Posterior vena cava (tissue), 2 donors: ENCODE measurements around the gene USP15. TPM values are rescaled to one million over a fixed set of nuclear protein-coding genes. Genes with fewer than 3 reads are reported as not detected.

Experiments
- DNase-seq: peaks from one replicate; pipeline ENCODE4 v3.0.0-alpha.2; 2020; ENCODE audit warnings: low spot score
- intact Hi-C, 2 donors: fragments of 100-400 bp; cut with DNase I; formaldehyde crosslinking; loops; one replicate each; pipeline versions ENCODE4 v1.14.1 to v1.14.2; 2022 to 2023
- total RNA-seq, 2 donors: library from RNA; stranded (reverse); fragmentation: NEBNext Ultra II Directional; extraction: Animal tissue kit (Norgen Biotek cat#: 25700); gene quantifications; one replicate each; pipeline ENCODE4 v1.2.1, GENCODE V29; 2021
- donor health status: DM: yes; HTN: yes; CAD: no.
- donor health status: DM: yes; HTN: yes; CAD: no.

Gene USP15
- total RNA-seq, 2 donors from 2014 or later, result 75.9 to 79.7 TPM

DNA sequence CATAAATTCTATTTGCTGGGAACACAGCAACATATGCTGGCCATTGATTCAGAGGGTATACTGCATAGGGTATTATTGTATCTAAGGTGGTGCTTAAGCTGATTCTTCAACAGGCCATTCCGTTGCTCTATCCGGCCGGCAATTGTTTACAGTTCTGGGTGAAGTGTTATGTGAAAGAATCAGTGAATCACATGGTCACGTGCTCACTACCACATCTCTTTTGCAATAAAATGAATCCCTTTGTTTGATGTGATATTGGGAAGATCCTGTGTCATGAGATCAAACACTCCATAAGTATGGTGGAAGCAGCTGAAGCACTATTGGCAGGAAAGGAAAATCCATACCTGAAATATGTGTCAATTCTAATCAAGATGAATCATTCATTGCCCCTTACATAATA is 7.6 kb upstream of the USP15 start:
- DNase-seq, result no peak
- intact Hi-C loops, result no loop called here

DNA sequence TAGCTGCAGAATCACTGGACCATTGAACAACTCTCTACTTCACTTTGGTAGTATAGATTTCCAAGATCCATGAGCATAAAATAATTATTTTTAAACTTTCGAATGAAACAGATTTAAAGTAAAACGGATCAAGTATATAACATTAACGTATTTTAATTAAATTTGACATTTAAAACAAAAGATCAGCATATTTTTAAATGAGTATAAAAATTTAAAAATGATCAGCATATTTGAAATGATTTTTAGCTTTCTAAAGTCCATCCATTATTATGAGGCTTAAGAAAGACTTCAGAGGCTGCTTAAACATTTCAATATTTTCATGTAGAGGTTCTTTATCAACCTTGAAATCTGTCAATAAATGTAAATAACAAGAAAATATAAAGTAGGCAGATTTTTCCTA is 5.2 kb upstream of the USP15 start:
- intact Hi-C loops, result no loop called here
- no peak for DNase-seq

GRCh38 chr12:62256408-62257096 is 3.7 kb upstream of the USP15 start:
- intact Hi-C loops, result no loop called here
- DNase-seq, result no peak

- intact Hi-C loops, result no loop called here
- no peak for DNase-seq
Measured at GRCh38 chr12:62258231-62258630, 2.0 kb upstream of the USP15 start.

DNA sequence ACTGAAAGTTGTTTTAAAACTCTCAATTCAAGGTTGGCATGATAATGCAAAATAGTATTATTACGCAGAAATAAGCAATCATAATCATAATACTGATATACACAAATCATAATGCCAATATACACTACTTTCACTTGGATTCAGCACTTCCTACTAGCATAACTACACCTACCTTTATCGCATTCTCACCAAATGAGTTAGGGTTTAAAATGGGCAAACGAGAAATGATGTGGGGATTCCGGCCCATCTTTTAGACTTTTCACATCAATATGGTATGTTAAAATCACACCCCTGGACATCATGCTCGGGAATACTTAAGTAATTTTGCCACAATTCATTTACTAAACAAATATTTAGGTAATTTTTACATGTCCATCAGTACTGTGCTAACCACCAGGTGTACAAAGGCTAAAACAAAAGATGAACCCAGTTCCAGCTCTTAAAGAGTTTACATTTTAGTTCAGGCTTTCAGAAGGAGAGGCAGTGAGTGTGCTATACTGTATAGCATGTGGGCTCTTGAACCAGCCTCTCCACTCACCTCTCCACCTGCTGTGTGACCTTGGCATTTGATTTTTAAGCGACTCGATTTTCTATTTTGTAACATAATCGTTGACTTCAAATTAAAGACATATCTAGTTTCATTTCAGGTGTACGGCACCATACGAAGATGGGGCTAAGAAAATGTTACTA is 1.1 kb upstream of the USP15 start:
- intact Hi-C loops, result no loop called here
- no peak for DNase-seq

DNA sequence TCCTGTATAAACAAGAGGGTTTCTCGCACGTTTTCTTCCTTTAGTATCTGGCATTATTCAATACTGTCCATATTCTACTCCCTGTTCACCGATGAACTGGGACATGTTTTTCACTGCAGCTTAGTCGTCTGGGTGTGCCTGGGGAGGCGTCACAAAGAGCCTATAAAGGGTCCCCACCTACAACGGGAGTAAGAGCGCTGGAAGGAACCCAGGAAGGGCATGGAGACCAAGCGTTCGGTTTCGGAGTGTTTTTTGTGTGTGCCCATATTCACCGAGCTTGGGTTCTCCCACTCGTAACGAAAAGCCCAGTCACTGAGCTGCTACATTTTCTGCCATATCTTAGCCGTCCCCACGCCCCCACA is 592 bp upstream of the USP15 start:
- no peak for DNase-seq
- intact Hi-C loops, result no loop called here

DNA sequence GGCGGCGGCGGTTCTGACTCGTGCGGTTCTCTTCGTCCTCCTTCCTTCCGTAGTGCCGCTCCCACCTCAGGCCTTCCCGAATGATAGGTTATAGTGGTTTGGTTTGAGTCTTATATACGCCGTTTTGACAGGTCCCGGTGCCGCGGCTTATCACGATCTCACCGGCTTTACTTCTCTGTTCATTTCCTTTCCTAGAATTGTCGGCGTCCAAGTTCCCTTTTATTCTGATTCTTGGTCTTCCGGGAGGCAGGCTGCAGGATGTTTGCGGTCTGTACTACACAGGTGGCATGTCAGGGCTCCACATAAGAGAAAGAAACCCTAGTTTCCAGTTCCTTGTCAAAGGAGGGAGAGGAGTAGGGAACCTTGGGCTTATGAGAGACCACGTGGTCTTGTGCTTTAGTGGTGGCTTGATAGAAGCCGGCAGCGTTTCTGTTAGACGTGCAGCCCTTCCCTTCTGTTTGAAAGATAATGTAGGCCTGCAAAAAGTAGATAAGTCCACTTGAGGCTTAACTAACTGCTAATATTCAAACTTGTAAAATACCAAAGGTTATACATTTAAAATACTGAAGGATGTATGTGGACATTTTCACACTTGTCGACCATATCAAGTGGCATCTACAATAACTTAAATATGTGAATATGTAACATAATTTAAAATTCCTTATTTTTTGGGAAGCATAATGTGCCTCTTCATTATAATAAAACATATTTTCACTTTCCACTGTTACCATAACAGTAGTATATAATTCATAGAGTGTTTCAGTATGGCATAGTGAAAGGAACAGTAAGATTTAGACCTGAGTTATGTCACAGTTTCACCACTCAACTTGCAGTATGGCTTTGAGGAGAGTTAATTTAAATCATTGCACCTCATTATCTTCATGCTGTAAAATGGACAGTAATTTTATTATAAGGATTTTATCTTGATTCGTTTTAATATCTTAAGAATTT is 804 bp downstream of the USP15 start:
- no peak for DNase-seq
- intact Hi-C loops, result loop anchor here in 1 of 2 donors (10.0 kb wide), 1 partner anchor 94 kb away; no protein-coding TSS in a partner anchor

DNA sequence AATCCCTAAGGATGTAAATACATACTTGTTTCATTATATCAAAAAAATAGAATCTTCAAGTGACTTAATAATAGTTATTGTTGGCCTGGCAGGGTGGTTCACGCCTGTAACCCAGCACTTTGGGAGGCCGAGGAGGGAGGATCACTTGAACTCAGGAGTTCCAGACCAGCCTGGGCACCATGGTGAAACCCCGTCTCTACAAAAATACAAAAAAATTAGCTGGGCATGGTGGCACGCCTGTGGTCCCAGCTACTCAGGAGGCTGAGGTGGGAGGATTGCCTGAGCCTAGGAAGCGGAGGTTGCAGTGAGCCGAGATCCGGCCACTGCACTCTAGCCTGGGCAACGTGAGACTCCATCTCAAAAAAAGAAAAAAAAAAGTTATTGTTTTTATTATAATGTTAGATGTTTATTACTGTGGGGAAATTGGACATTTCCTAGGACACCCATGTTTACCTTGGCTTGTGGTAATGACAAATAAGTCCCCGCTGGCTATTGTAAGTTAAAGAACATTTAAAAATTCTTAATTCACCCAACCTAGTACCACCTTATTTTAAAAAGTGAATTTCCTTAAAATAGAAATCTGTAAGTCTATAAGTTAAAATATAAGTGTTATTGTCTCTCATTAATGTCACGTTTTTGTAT is 1.8 kb downstream of the USP15 start:
- intact Hi-C loops, result loop anchor here in 1 of 2 donors (10.0 kb wide), 1 partner anchor 93 kb away; no protein-coding TSS in a partner anchor

GRCh38 chr12:62263232-62263631 is 3.0 kb downstream of the USP15 start:
- no peak for DNase-seq
- intact Hi-C loops, result loop anchor here in 1 of 2 donors (10.0 kb wide), 1 partner anchor 92 kb away; no protein-coding TSS in a partner anchor

More for the DNA sequence above, 1.8 kb downstream of the USP15 start:
- no peak for DNase-seq

GRCh38 chr12:62263966-62264365 is 3.8 kb downstream of the USP15 start:
- intact Hi-C loops, result loop anchor here in 1 of 2 donors (10.0 kb wide), 1 partner anchor 91 kb away; no protein-coding TSS in a partner anchor
- DNase-seq, result no peak

GRCh38 chr12:62264706-62265105 is 4.5 kb downstream of the USP15 start:
- DNase-seq, result no peak
- intact Hi-C loops, result loop anchor here in 1 of 2 donors (10.0 kb wide), 1 partner anchor 90 kb away; no protein-coding TSS in a partner anchor

- no peak for DNase-seq
- intact Hi-C loops, result loop anchor here in 1 of 2 donors (10.0 kb wide), 1 partner anchor 89 kb away; no protein-coding TSS in a partner anchor
Measured at GRCh38 chr12:62265511-62265910, 5.3 kb downstream of the USP15 start.

DNA sequence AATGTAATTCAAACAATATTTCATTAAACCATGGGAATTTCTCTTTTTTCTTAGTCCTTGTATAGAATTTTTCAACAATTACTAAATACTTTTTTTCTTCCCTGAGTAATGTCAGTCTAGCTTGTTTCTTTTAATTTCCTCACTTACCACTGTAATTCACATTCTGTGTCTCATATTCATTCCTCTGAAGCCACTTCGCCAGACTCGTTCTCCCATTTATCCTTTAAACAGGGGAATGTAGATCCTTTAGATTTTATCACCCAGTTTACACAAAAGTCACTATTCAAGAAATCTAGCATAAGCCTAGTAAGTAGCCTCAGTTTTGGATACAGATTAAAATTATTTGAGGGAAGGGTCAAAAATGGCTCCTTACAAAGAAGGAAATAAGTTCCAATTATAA is 6.8 kb downstream of the USP15 start:
- no peak for DNase-seq
- intact Hi-C loops, result loop anchor here in 1 of 2 donors (10.0 kb wide), 1 partner anchor 88 kb away; no protein-coding TSS in a partner anchor

DNA sequence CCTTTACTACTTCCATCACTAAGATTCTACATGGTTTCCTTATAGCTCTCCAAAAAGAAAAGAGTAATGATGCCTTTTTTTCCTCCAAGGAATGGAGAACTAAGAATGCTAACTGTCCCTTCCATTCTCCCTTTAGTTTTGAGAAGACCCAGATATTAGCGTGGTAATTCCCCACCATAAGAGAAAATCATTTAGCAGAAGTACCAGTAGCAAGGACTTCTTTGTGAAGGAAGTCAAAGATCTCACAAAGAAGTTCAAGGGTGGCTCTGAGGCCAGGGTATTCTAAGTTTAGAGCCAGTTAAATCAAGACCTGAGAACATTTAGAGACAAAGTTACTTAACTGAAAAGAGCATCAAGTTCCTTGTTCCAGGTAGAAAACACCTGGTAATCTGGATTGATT is 7.3 kb downstream of the USP15 start:
- no peak for DNase-seq
- intact Hi-C loops, result loop anchor here in 1 of 2 donors (10.0 kb wide), 1 partner anchor 87 kb away; no protein-coding TSS in a partner anchor

DNA sequence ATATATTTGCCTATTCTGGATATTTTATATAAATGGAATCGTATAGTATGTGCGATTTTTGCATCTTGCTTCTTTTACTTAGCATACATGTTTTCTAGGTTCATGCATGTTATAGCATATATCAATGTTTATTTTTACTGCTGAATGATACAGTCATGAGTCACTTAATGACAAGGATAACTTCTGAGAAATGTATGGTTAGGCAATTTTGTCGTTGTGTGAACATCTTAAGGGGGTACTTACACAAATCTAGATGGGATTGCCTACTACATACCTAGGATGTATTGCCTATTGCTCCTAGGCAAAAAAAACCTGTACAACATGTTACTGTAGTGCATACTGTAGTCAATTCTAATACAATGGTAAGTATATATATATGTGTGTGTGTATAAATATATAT is 8.8 kb downstream of the USP15 start:
- no peak for DNase-seq
- intact Hi-C loops, result loop anchor here in 1 of 2 donors (10.0 kb wide), 1 partner anchor 86 kb away; no protein-coding TSS in a partner anchor

- intact Hi-C loops, result loop anchor here in 1 of 2 donors (10.0 kb wide), 1 partner anchor 85 kb away; no protein-coding TSS in a partner anchor
Measured at GRCh38 chr12:62269464-62270228, 9.4 kb downstream of the USP15 start.

GRCh38 chr12:62270384-62270783 is 10.2 kb downstream of the USP15 start:
- DNase-seq, result no peak
- intact Hi-C loops, result no loop called here

More at GRCh38 chr12:62269464-62270228, 9.4 kb downstream of the USP15 start:
- DNase-seq, result no peak

GRCh38 chr12:62270872-62271271 is 10.7 kb downstream of the USP15 start:
- DNase-seq, result no peak
- intact Hi-C loops, result no loop called here
